IPS DF 4.7 (cell line): ENCODE results near the gene MAP6D1.
A peak's percentile ranks its signal among the peaks of the same experiment; 100 is the strongest.

Experiments used
- DNase-seq: peaks from one replicate; pipeline ENCODE4 v3.0.0-alpha.2; 2013; ENCODE audit warnings: low spot score; ENCODE audit errors: extremely low read depth

MAP6D1 gene

GRCh38 chr3:183825456-183826161, at the start of gene MAP6D1:
Gene MAP6D1, minus strand, starts transcription at chr3:183825577. Its CDS starts 30 bp downstream, at chr3:183825547.
- DNase-seq = peak; percentile 30

DNA sequence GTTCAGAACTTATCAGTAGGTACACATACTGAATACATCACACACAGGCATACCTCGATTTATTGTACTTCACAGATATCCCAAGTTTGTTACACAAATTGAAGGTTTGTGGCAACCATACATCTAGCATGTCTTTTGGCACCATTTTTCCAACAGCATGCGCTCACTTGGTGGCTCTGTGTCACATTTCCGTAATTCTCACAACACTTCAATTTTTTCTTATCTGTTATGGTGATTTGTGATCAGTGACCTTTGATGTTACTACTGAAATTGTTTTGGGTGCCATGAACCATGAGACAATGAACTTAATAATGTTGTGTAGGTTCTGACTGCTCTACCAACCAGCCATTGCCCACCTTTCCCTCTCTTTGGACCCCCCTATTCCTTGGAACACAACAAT, 48.5 kb upstream of the MAP6D1 start:
- no peak for DNase-seq

DNA sequence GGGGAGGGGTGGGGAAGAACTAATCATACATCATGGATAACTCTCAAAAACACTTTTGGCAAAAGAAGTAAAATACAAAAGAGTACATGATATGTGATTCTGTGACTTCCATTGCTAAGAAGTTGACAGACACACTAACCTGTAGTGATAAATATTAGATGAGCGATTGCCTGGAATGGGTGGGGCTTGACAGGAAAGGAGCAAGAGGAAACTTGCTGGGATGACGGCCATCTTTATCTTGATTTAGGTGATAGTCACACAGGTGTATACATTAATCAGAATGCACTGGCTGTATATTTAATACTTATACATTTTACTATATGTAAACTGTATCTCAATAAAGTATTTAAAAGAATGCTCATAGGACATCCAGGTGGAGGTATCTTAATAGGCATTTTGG, 46.2 kb upstream of the MAP6D1 start:
- DNase-seq = no peak

DNA sequence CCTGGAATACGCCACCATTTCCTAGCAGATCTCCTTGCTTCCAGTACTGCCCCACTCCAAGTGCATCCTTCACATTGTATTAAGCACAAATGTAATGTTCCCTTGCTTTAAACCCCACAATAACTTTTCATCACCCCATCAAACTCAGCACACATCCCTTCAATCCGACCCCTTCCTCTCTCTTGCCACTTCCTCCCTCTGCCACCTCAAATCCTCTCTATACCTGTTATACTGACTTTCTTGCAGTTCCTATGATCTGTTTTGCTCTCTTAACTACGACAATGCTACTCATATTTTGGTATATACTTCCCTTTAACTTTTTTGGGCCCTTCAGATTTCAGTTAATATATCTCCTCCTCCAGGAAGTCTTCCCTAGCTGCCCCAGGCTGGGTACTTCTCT, 45.2 kb upstream of the MAP6D1 start:
- DNase-seq = no peak

DNA sequence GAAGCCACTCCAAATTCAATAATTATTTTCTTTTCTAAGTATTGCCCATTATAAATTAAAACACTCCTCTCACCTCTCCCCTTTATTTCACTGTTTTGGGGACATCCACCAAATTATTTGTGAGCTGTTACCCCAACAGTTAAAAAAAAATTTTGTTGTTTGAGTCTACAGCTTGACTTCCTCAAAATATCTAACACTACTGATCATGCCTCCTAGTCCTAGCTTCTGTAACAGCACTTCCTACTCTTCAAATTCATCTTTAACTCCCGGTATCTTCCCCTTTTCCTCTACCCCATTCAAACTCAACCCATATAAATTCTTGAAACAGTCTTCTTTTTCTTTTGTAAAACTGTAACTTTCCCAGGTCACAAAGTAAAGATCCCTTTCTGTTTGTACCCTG, 43.4 kb upstream of the MAP6D1 start:
- no peak for DNase-seq

GRCh38 chr3:183862610-183863009, 37.2 kb upstream of the MAP6D1 start:
- DNase-seq = no peak

DNA sequence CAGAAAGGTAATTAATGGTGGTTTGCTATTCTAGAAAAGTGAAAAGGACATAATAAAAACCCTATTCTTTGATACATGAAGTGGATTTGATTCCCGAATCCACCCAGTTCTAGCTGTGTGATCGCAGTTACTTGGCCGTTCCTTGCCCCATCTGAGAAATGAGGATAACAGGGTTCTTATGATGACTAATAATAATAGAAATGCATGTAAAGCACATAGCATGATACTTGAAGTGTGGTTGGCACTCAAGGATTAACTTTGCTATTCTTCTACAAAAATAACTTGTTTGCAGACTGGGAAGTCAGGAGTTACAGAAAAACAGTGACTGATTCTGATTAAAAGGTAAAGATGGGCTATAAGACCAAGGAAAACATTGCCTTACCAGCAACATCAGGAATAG, 32.5 kb upstream of the MAP6D1 start:
- DNase-seq = no peak

GRCh38 chr3:183854318-183855035, 29.1 kb upstream of the MAP6D1 start:
- no peak for DNase-seq

DNA sequence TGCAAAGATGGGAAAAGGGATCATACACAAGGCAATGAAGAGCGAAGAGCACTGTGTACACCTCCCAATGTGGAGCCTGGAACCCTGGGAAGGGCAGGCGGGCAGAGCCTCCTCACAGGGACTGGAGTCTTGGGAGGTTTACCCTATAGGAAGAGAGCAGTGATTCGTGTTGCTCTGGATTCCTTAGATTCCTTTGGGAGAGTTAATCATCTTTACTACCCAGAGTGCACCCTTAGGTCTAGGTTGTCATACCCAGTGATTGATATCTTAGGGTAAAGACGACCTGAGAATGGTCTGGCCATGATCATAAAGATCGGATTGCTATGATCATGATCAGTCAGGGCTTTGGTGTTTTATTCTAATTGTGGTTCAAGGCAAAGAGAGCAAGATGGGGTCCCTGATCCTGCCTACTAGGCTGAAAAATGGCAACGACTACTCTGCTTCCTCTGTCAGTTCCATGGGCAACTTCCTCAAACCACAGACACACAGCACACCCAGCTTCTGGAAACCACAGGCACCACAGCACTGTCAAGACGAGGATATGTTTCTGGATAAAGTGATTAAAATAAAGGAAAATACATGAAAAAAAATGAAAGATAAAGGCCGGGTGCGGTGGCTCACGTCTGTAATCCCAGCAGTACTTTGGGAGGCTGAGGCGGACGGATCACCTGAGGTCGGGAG, 20.4 kb upstream of the MAP6D1 start:
- DNase-seq = no peak

- DNase-seq = no peak
These were observed 19.7 kb upstream of the MAP6D1 start for GRCh38 chr3:183845090-183845489.

DNA sequence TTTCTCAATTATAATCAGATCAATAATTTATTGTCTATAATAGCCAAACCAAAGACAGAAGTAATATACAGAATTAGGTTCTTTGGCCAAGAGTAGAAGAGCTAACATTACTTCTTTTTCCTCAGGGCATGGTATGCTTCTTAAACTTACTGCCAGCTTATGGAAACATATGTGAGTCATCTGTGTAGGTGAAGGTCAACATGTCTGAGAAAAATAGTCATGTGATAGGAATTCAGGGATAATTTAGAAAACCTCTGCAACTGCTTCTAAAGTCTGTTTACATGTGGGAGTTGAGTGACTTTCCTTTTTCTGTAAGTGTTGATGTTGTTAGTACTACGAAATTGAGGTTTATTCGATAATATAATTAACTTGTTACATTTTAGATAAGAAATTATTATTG, 19.2 kb upstream of the MAP6D1 start:
- DNase-seq = no peak

GRCh38 chr3:183839751-183840150, 14.4 kb upstream of the MAP6D1 start:
- no peak for DNase-seq

GRCh38 chr3:183837894-183838293, 12.5 kb upstream of the MAP6D1 start:
- no peak for DNase-seq

- no peak for DNase-seq
These were observed 12.0 kb upstream of the MAP6D1 start for GRCh38 chr3:183837390-183837789.

DNA sequence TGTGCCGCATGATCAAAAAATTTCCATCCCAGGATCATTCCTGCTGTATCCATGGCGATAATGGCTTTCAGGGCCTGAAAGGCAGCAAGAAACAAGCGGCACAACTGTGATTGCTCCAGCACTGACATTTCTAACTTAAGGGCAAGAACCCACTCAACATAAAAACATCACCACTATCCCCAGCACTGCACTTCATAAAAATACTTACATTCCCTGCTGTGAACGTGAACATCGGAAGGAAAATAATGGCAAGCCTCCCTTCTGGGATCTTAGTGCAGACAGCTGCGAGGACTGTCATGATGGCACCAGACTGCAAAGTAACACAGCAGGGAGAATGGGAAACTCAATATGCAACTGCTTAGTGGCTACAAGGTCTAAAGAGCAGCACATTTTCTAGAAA, 8.1 kb upstream of the MAP6D1 start:
- no peak for DNase-seq

DNA sequence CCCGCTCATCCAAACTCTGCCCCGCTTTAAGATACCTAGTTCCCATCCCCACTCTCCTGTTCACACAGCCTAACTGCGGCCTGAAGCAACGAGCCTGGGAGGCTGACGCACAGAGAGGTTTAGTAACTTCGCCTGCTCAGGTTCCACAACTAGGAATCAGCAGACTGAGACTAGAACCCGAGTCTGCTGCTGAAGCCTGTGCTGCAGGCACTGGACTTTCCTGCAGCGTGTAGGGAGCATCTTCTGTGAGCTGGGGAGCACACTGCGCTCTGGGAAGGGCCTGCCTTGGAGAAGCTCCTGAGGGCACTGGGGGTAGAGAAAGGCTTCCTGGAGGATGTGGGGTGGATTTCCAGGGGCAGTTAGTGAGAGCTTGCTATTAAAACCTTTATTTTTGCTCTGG, 4.8 kb upstream of the MAP6D1 start:
- no peak for DNase-seq

DNA sequence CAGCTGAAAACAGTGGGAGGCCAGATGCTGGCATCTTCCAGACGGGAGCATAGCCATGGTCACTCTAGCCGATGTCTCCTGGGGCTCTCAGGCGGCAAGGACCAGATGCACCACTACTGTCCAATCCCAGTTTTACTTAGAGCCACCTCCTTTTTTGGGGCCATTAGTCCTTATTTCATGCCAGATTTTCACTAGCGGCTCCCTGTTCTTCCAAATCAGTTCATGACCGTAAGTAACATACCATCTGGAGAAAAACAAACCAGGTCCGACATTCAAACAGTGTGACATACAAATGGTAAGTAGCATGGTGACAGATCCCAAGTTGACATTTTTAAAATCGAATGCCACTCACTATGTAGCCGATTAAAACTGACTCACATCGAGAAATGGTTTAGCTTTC, 4.1 kb upstream of the MAP6D1 start:
- no peak for DNase-seq

DNA sequence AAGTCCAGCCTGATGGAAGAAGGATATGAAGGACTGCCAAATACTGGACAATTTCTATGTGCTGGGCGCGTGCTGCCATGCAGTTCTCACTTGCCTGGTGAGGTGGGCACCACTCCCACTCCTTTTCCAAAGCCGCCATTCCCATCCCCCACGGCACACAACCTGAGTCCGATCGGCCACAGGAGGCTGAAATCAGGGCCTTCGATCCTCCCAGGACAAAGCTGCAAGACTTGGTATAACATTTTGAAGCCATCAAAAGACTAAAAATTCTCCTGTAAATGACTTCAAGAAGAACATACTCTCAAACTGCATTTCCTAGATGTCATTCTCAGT, 3.1 kb upstream of the MAP6D1 start:
- DNase-seq = no peak

DNA sequence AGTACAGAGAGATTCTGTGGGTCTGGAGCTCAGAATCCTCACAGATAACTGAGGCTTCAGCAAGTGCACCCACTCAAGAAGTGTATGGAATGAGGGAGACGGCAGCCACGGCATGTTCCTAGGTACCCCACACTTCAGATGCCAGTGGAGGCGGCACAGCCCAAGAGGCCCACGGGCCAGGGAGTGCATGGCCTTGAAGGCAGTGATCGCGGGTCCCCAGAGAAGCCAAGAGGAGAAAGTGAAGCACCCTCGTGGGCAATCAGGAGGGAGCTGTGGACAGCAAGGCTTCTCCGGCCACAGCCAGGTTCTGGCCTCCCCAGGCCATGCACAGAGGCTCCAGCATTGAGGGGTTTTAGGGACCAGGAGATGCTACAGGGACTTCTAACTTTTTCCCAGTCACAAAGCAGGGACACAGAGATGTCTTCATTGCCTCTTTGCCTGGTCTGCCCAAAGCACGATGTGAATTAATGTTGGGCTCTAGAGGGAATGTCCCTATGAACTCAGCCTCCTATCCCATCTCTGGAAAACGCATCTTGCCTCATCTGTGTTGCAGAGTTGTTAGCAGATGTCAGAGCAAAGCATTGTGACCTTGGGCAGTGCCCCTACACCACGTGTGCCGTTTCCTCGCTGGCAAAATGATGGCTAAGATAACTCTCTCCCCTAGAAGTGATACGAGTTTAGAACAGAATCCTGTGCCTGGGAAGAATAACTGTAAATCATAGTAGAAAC, 2.6 kb upstream of the MAP6D1 start:
- DNase-seq = no peak

- DNase-seq = no peak
These were observed 1.3 kb upstream of the MAP6D1 start for GRCh38 chr3:183826448-183827250.

- DNase-seq = no peak
These were observed 469 bp downstream of the MAP6D1 start for GRCh38 chr3:183824761-183825455.
